ENCODE results near the gene AKR1C2.
"Not testable (repeated sequence)": the region's sequence is repeated elsewhere in the genome, so short reads cannot be mapped to it uniquely, and the experiment has no call there.

AKR1C2 gene

DNA sequence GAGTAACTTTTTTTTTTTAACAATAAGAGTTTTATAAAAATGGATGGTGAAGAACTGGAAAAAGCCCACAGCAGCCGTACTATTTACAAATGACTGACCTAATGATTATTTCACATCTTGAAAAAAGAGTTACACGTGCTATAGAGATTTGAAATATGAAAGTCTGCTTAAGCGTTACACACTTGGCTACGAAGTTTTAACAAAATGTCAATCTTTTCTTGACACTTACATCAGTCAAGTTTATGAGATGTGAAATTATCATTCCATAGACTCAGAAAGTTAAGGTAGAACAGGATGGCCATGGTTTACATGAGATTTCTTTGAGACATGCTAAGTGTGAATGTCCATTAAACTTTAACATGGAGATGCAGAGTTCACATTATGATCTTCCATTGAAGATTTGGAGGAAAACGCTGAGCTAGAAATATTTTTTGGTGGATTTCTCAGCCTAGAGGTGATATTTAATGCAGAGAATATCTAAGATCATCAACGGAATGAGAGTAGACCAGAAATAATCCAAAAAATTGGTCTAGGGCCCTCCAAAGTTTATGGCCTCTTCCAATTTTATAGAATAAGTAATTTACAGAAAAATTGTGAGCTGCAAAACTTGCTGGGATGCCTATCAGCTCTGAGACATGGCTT lies 15.5 kb downstream of the AKR1C2 start:
- not testable (repeated sequence) for DNase-seq (ENCODE audit: low read depth)

- DNase-seq (ENCODE audit: low read depth) = no peak
These were observed 18.6 kb downstream of the AKR1C2 start for GRCh38 chr10:4984971-4985594.

DNA sequence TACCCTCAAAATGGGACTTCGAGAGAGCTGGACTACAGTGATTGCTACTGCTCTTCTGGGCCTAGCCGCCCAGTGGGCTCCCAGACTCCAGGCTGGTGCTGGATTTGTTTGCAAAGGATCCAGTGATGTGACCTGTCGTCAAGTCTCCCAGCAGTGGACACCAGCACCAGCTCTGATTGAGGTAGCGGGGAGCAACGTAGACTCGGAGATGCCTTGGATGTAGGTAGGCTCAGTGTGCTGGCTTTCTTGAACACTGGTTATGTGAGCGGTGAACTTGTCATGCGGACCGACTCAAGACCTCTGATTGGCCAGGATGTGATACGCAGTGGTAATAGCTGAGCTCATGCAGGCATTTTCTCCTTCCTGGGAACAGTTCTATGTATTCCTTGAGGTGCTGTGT lies 19.4 kb downstream of the AKR1C2 start:
- no peak for DNase-seq (ENCODE audit: low read depth)

GRCh38 chr10:4983615-4984216 lies 19.9 kb downstream of the AKR1C2 start:
- DNase-seq (ENCODE audit: low read depth) = no peak

- no peak for DNase-seq (ENCODE audit: low read depth)
These were observed 20.9 kb downstream of the AKR1C2 start for GRCh38 chr10:4982764-4983226.

DNA sequence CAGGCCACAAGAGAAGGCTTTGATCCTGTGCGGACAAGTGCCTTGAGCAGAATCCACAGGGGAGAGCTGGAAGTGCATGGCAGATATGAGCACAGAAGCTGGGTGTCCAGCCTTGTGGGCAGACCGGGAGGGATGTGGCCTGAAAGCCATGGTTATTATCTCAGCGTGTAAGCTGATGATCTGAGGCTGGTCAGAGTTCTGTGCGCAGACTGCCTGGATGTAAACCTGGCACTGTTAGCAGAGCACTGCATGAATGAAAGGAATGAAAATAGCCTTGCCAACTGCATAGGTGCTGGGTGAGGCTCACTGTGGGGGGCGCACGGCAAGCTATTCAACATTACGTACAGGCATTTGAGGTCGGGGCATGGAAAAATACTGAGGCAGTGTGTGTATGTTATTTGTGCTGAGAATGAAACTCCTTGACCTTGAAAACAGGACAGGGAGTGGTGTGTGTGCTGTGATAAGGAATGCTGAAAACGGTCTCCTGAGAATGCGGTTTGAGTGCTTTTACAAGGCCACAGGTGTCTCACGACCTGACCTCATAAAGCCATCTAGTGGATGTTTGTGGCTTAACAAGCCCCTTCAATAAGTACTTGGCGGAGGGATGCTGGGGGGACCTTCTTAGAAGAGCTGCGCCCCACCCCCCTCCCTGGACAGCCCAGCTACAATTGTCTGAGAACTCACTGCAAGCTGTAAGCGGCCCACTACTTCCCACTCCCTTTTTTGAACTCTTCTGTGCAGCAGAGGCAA lies 21.8 kb downstream of the AKR1C2 start:
- DNase-seq (ENCODE audit: low read depth) = no peak

GRCh38 chr10:4980793-4981192 lies 22.9 kb downstream of the AKR1C2 start:
- DNase-seq (ENCODE audit: low read depth) = no peak

DNA sequence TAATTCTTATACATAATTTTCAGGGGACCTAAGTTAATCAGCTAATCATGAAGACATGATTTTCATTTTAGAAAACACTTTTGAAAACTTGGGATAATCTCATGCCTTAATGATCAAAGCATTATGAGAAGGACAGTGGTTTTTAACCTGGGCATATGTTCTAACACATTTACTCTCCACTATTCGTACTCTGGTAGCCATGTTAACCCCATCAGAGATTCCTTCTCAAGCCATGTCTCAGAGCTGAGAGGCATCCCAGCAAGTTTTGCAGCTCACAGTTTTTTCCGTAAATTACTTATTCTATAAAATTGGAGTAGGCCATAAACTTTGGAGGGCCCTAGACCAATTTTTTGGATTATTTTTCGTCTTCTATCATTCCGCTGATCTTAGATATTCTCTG lies 24.8 kb downstream of the AKR1C2 start:
- no peak for DNase-seq (ENCODE audit: low read depth)

DNA sequence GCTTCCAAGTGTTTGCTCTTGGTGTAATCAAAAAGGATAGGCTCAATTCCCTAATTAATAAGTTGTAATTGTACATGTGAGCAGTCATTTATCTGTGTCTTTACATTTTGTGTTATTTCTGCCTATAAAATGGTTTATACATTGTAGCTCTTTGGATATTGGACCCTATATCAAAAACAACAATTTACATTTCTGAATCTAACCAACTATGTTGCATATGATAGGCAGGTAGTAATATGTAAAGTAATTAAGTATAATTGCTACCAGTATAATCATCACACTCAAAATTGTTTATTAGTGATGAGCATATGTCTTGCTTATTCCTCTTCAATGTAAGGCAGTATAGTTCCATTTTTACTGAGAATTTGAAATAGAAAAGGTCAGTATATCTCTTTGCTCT lies 26.6 kb downstream of the AKR1C2 start:
- no peak for DNase-seq (ENCODE audit: low read depth)

- DNase-seq (ENCODE audit: low read depth) = not testable (repeated sequence)
These were observed 29.3 kb downstream of the AKR1C2 start for GRCh38 chr10:4974400-4974799.

- DNase-seq (ENCODE audit: low read depth) = not testable (repeated sequence)
These were observed 30.4 kb downstream of the AKR1C2 start for GRCh38 chr10:4973294-4973693.

- not testable (repeated sequence) for DNase-seq (ENCODE audit: low read depth)
These were observed 31.1 kb downstream of the AKR1C2 start for GRCh38 chr10:4972369-4973142.

- not testable (repeated sequence) for DNase-seq (ENCODE audit: low read depth)
These were observed 33.3 kb downstream of the AKR1C2 start for GRCh38 chr10:4970362-4970761.

DNA sequence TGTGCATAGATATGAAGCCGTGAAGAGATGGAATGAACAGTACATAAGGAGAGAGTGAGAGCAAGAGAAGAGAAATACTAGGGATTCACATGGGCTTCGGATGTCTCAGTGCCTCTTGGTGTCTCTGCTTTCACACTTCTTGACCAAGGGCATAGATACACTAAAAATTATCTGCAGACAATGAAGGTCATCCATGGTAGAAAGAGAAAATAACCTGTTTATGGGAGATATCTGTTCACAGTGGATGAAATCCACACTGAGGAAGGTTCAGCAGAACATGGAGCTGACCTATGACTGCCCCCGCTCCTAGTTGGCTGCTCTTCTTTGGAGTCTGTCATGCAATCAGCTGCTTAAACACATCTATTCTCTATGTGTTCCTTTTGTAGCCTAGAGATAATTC lies 34.4 kb downstream of the AKR1C2 start:
- not testable (repeated sequence) for DNase-seq (ENCODE audit: low read depth)

DNA sequence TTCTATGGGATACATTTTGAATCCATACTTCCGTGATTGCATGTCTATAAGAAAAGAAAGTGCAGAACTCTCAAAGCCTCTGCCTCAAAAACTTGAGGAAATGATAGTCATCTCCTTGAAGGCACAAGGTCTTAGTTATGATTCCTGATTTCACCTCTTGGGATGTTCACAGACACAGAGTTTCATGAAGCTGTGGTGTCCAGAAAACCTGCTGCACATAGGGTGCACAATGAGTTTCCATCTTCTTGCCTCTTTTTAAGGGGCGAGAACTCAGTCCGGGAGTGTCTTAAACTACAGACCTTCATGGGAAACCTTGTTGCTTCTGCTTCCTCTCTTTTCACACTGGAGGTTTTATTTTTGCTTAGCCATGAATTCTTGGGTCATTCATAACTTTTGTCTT lies 36.5 kb downstream of the AKR1C2 start:
- not testable (repeated sequence) for DNase-seq (ENCODE audit: low read depth)

GRCh38 chr10:4965763-4966162 lies 37.9 kb downstream of the AKR1C2 start:
- not testable (repeated sequence) for DNase-seq (ENCODE audit: low read depth)

GRCh38 chr10:4963815-4964154 lies 39.9 kb downstream of the AKR1C2 start:
- DNase-seq (ENCODE audit: low read depth) = not testable (repeated sequence)

DNA sequence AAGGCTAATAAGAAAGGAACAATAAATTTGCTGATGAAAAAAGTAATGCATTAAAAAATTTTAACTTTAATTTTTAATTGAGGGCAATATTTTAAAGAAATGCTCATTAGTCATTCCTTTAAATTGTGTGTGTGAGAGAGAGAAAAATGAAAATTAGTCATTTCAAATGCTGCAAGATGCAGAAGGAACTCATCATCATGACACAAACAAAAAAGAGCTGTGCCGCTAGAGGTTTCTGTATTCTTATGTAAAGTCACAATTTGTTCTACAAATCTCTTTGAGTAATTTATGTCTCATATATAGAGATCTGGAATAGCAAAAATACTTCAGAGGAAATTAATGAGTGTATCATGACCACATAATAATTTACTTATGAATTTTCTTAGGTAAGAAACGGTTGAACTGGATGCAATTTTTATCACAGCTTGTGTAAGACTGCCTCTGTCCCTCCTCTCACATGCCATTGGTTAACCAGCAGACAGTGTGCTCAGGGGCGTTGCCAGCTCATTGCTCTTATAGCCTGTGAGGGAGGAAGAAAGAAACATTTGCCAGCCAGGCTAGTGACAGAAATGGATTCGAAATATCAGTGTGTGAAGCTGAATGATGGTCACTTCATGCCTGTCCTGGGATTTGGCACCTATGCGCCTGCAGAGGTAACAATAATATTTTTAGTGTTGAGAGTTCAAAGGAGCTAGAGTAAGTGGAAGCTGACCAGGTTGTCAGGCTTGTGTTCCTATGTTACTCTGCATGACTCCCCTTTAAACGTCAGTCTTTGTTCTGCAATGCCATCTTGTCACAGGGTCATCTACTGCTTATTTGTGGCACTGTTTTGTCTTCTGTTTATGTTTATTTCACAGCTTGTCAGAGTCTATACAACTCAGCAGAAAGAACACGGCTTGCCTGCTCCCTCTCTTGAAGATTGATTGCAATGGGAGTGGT lies 40.5 kb downstream of the AKR1C2 start, which contains the start of gene AKR1C1:
AKR1C1 (plus strand) TSS at position 540 of the 939 bp plus-strand sequence; CDS start at position 570, 30 bp downstream.
- DNase-seq (ENCODE audit: low read depth) = not testable (repeated sequence)

- DNase-seq (ENCODE audit: low read depth) = not testable (repeated sequence)
These were observed 41.3 kb downstream of the AKR1C2 start for GRCh38 chr10:4962308-4962707.

DNA sequence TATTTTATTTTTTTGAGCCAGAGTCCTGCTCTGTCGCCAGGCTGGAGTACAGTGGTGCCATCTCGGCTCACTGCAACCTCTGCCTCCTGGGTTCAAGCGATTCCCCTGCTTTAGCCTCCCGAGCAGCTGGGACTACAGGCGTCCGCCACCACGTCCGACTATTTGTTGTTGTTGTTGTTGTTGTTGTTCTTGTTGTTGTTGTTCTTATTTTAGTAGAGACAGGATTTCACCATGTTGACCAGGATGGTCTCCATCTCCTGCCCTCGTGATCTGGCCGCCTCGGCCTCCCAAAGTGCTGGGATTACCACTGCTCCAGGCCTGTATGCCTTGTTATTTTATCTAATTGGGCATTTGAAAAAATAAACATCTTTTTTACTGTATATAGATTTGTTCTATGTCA lies 42.1 kb downstream of the AKR1C2 start:
- DNase-seq (ENCODE audit: low read depth) = not testable (repeated sequence)

Measured in stimulated activated CD8-positive, alpha-beta memory T cell treated with anti-CD3 and anti-CD28 coated beads, Interleukin-15, amount 100 ng/mL, for 1 hour (primary cell).